Measurements from ENCODE around the gene SORCS3. TPM values are rescaled to one million over a fixed set of nuclear protein-coding genes. Genes with fewer than 3 reads are reported as not detected.

SORCS3 gene
- total and polyA plus RNA-seq, 7 donors: 0.15 to 1.1 (median 0.33) TPM; not detected in 2

DNA sequence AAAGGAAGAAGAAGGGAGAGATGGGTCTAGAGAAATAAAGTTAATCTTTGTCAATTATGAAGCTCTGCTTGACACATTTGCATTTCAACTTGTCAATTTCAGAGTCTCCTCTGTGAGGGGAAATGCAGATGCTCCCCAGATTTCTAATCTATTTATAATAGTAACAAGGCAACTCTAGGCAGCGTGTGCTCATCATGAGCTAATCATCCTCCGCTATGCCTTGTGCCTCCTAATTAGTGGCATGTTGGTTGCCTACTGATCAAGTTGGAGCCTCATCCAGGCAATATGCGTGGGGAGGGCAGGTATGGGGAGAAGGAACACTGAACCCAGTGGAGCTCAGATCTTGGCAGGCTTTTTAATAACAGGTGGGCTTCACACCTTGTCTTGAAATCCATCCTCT lies 628.6 kb downstream of the SORCS3 start:
- Histone ChIP-seq H3K9me3 (no peaks in the 10 kb centered on the region), H3K4me1 (peaks cover 0 to 12% (median 6%) of the 10 kb centered on the region in 4 donors), H3K36me3 (no peaks in the 10 kb centered on the region), H3K4me3 (no peak overlapping the region), H3K27me3 (no peaks in the 10 kb centered on the region), H3K27ac (no peak overlapping the region)
- 90% methylated on average over 3 of the region's 3 CpGs for WGBS, 2 donors
- intact Hi-C loops (cut with DNase I): no loop called here
- DNase-seq: no peak
- TF ChIP-seq, protein P1, sequence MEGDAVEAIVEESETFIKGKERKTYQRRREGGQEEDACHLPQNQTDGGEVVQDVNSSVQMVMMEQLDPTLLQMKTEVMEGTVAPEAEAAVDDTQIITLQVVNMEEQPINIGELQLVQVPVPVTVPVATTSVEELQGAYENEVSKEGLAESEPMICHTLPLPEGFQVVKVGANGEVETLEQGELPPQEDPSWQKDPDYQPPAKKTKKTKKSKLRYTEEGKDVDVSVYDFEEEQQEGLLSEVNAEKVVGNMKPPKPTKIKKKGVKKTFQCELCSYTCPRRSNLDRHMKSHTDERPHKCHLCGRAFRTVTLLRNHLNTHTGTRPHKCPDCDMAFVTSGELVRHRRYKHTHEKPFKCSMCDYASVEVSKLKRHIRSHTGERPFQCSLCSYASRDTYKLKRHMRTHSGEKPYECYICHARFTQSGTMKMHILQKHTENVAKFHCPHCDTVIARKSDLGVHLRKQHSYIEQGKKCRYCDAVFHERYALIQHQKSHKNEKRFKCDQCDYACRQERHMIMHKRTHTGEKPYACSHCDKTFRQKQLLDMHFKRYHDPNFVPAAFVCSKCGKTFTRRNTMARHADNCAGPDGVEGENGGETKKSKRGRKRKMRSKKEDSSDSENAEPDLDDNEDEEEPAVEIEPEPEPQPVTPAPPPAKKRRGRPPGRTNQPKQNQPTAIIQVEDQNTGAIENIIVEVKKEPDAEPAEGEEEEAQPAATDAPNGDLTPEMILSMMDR (IDR thresholded peaks at IDR 0.05): no peak
- TF ChIP-seq POLR2A (IDR thresholded peaks at IDR 0.05) (no peak), POLR2AphosphoS5 (IDR thresholded peaks at IDR 0.05) (no peak), EP300 (IDR thresholded peaks at IDR 0.05) (no peak)

DNA sequence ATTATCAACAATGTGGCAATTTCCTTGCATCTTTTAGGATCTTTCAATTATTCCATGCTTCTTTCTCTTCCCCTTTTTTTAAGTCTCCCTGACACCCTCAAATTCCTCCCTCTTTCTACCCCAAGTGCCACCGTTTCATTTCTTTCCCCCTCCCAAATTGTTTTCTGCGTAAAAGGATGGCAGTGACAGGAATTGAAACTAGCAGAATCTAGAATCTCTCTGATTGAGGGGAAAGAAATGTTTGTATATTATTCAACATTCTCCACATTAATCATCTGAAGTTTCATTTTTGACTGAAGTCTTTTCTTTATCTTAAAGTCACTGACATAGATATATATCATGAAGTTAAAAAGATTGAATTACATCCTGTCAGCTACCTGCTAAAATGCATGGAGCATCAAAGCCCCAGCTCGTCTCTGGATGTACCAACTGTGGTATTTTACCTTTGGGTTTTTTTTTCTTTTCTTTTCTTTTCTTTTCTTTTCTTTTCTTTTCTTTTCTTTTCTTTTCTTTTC lies 633.5 kb downstream of the SORCS3 start:
- H3K27me3 ChIP-seq: no peaks in the 10 kb centered on the region
- H3K27ac ChIP-seq: no peak overlapping the region
- H3K4me1 ChIP-seq: peaks cover 0 to 12% (median 6%) of the 10 kb centered on the region in 4 donors
- 75 to 76% methylated on average over 3 of the region's 3 CpGs for WGBS, 2 donors
- no peaks in the 10 kb centered on the region for H3K9me3 ChIP-seq
- intact Hi-C loops (cut with DNase I): no loop called here
- H3K4me3 ChIP-seq: no peak overlapping the region
- no peak for DNase-seq
- H3K36me3 ChIP-seq: no peaks in the 10 kb centered on the region
- TF ChIP-seq POLR2A (IDR thresholded peaks at IDR 0.05) (no peak), EP300 (IDR thresholded peaks at IDR 0.05) (no peak), POLR2AphosphoS5 (IDR thresholded peaks at IDR 0.05) (no peak)
- TF ChIP-seq, protein P1 (IDR thresholded peaks at IDR 0.05): no peak

DNA sequence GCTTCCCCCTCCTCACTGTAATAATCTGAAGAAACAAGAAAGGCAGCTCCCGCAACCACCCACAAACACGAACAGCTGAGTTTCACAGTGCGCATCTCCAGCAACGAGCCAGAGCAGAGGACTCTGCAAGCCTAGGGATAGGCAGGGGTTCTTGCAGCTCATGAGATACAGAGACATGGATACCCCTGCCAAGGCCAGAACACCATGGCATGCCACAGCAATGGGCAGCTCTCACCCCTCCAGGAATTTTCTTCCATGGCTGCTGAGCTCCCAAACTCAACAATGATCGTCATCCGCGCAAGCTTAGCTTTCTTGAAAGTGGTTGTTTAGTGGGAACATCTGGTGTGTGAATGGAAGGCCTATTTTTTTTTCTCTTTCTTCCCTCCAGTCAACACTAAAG lies 637.3 kb downstream of the SORCS3 start:
- no peak for TF ChIP-seq EP300 (IDR thresholded peaks at IDR 0.05)
- TF ChIP-seq POLR2AphosphoS5 (IDR thresholded peaks at IDR 0.05): no peak
- TF ChIP-seq, protein P1 (IDR thresholded peaks at IDR 0.05): no peak
- no peak for TF ChIP-seq POLR2A (IDR thresholded peaks at IDR 0.05)
- no peaks in the 10 kb centered on the region for H3K9me3 ChIP-seq
- intact Hi-C loops (cut with DNase I): no loop called here
- no peak overlapping the region for H3K4me3 ChIP-seq
- DNase-seq: no peak
- no peaks in the 10 kb centered on the region for H3K27me3 ChIP-seq
- H3K27ac ChIP-seq: no peak overlapping the region
- H3K4me1 ChIP-seq: no peaks in the 10 kb centered on the region
- 90 to 91% methylated on average over 7 of the region's 7 CpGs for WGBS, 2 donors
- no peaks in the 10 kb centered on the region for H3K36me3 ChIP-seq

DNA sequence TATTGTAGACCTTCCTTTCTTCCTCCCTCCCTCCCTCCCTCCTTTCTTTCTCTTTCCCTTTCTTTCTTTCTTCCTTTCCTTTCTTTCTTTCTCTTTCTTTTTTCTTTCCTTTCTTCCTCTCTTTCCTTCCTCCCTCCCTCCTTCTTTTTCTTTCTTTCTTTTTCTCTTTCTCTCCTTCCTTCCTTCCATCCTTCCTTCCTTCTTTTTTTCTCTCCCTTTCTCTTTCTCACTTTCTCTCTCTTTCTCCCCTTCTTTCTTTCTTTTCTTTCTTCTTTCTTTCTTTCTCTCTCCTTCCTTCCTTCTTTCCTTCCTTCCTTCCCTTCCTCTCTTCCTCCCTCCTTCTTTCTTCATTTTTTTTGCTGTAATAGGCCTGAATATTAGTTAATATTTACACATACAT lies 638.0 kb downstream of the SORCS3 start:
- intact Hi-C loops (cut with DNase I): no loop called here
- H3K27me3 ChIP-seq: no peaks in the 10 kb centered on the region
- no peaks in the 10 kb centered on the region for H3K36me3 ChIP-seq
- TF ChIP-seq EP300 (IDR thresholded peaks at IDR 0.05) (no peak), POLR2A (IDR thresholded peaks at IDR 0.05) (no peak), POLR2AphosphoS5 (IDR thresholded peaks at IDR 0.05) (no peak)
- TF ChIP-seq, protein P1 (IDR thresholded peaks at IDR 0.05): no peak
- peaks cover 0 to 3% (median under 1%) of the 10 kb centered on the region in 4 donors for H3K4me1 ChIP-seq
- no peak for DNase-seq
- H3K9me3 ChIP-seq: no peaks in the 10 kb centered on the region
- no peak overlapping the region for H3K4me3 ChIP-seq
- H3K27ac ChIP-seq: no peak overlapping the region

DNA sequence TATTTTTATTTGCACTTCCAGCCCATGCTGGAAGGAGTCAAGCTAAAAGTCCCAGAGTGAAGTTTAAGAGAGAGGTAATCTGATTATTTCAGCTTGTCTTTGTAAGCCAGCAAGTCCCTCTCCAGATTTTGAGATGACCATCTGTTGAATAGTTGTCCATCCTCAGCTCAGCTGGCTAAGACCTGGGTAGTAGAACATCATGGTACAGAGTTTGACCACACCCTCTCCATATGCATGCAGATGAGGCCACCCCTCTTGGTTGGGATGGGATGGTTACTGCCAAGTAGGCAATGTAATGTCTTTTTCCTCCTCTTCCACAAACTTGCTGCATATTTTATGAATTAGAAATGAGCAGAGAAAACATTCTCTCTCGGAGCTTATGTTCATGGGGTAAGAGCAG lies 639.8 kb downstream of the SORCS3 start:
- intact Hi-C loops (cut with DNase I): no loop called here
- Histone ChIP-seq H3K27me3 (no peaks in the 10 kb centered on the region), H3K9me3 (no peaks in the 10 kb centered on the region), H3K27ac (no peak overlapping the region), H3K4me3 (no peak overlapping the region), H3K36me3 (no peaks in the 10 kb centered on the region), H3K4me1 (peaks cover 0 to 15% (median 10%) of the 10 kb centered on the region in 4 donors)
- no peak for TF ChIP-seq POLR2A (IDR thresholded peaks at IDR 0.05)
- TF ChIP-seq, protein P1 (IDR thresholded peaks at IDR 0.05): no peak
- TF ChIP-seq EP300 (IDR thresholded peaks at IDR 0.05): no peak
- no peak for TF ChIP-seq POLR2AphosphoS5 (IDR thresholded peaks at IDR 0.05)
- WGBS, 2 donors: 84 to 86% methylated on average over 1 of the region's 1 CpG
- no peak for DNase-seq

Measured in sigmoid colon (tissue), 7 donors.